ENCODE measurements around the gene KDM1B.

The KDM1B gene

DNA sequence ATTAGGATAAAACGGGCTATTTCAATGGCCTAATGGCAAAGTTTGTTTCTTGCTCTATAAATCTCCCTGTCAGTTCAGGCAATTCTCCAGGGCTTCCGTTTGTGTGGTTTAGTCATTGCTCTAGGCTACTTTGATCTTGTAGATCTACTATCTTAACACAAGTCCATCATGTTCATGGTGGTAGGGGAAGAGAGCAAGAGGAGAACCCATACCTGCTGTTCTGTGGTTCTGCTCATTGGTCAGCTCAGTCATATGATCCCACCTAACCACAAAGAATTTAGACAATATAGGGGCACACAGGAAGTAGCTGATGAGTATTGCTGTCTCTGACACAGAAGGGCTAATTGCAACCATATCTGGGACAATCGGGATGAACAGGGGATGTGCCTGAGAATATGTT is 114.0 kb downstream of the KDM1B start:
- H3K9me2 ChIP-seq (replicated peaks; ENCODE audit: low read depth, low read length), result no peaks in the 10 kb centered on the region
- H3K4me1 ChIP-seq (ENCODE audit: insufficient read depth, low read length, poor library complexity, severe bottlenecking), result peaks cover 26% of the 10 kb centered on the region
- no peaks in the 10 kb centered on the region for H3K36me3 ChIP-seq (ENCODE audit: insufficient read depth, low read length)
- H2AFZ ChIP-seq (ENCODE audit: low read length), result no peak overlapping the region
- H3K4me2 ChIP-seq (ENCODE audit: low read depth, low read length, poor library complexity, severe bottlenecking), result peak overlapping the region; percentile 54
- no peak overlapping the region for H3K9ac ChIP-seq (ENCODE audit: low read depth, low read length, poor library complexity, severe bottlenecking)
- H3K9me3 ChIP-seq (ENCODE audit: insufficient read depth, low read depth, low read length), result no peaks in the 10 kb centered on the region; the same call in 1 of the 2 replicates
- no peaks in the 10 kb centered on the region for H3F3A ChIP-seq (ENCODE audit: low read depth)
- peak overlapping the region; percentile 42 for H3K4me3 ChIP-seq (ENCODE audit: low read length, poor library complexity, severe bottlenecking)
- no peaks in the 10 kb centered on the region for H4K20me1 ChIP-seq (ENCODE audit: insufficient read depth, low read length, poor library complexity, severe bottlenecking)
- peaks cover 39% of the 10 kb centered on the region for H3K27me3 ChIP-seq (ENCODE audit: insufficient read depth, low read length, poor library complexity, severe bottlenecking)
- TF ChIP-seq, protein P1, sequence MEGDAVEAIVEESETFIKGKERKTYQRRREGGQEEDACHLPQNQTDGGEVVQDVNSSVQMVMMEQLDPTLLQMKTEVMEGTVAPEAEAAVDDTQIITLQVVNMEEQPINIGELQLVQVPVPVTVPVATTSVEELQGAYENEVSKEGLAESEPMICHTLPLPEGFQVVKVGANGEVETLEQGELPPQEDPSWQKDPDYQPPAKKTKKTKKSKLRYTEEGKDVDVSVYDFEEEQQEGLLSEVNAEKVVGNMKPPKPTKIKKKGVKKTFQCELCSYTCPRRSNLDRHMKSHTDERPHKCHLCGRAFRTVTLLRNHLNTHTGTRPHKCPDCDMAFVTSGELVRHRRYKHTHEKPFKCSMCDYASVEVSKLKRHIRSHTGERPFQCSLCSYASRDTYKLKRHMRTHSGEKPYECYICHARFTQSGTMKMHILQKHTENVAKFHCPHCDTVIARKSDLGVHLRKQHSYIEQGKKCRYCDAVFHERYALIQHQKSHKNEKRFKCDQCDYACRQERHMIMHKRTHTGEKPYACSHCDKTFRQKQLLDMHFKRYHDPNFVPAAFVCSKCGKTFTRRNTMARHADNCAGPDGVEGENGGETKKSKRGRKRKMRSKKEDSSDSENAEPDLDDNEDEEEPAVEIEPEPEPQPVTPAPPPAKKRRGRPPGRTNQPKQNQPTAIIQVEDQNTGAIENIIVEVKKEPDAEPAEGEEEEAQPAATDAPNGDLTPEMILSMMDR (conservative IDR thresholded peaks at IDR 0.05; ENCODE audit: low read length), result no peak
- TF ChIP-seq EZH2phosphoT487 (IDR thresholded peaks at IDR 0.05; ENCODE audit: borderline replicate concordance), result peak; percentile 55; the same call in 1 of the 2 replicates
- H3K79me2 ChIP-seq (ENCODE audit: insufficient read depth, low read length), result peaks cover 8% of the 10 kb centered on the region

DNA sequence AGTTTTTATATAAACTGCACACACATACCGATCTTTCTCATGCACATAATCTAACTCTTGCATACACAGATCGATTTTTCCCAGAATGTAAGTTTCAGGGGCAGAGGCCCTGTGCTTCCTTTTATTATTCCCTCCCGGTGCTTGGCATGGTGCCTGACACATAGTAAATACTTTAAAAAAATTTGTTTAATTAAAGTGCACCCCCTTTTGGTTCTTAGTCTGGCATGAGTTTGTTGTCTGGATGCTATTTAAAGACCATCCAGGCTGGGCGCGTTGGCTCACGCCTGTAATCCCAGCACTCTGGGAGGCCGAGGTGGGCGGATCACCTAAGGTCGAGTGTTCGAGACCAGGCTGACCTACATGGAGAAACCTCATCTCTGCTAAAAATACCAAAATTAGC is 114.5 kb downstream of the KDM1B start:
- no peaks in the 10 kb centered on the region for H3K36me3 ChIP-seq (ENCODE audit: insufficient read depth, low read length)
- H3K79me2 ChIP-seq (ENCODE audit: insufficient read depth, low read length), result peaks cover 5% of the 10 kb centered on the region; the same call in 1 of the 2 replicates
- no peak overlapping the region for H3K9ac ChIP-seq (ENCODE audit: low read depth, low read length, poor library complexity, severe bottlenecking)
- H3K4me2 ChIP-seq (ENCODE audit: low read depth, low read length, poor library complexity, severe bottlenecking), result peak overlapping the region; percentile 54
- no peaks in the 10 kb centered on the region for H3K9me2 ChIP-seq (replicated peaks; ENCODE audit: low read depth, low read length)
- H3K27me3 ChIP-seq (ENCODE audit: insufficient read depth, low read length, poor library complexity, severe bottlenecking), result peaks cover 39% of the 10 kb centered on the region
- H3K4me3 ChIP-seq (ENCODE audit: low read length, poor library complexity, severe bottlenecking), result peak overlapping the region; percentile 42
- TF ChIP-seq, protein P1 (conservative IDR thresholded peaks at IDR 0.05; ENCODE audit: low read length), result no peak
- no peak for TF ChIP-seq EZH2phosphoT487 (IDR thresholded peaks at IDR 0.05; ENCODE audit: borderline replicate concordance)
- H3K9me3 ChIP-seq (ENCODE audit: insufficient read depth, low read depth, low read length), result no peaks in the 10 kb centered on the region; the same call in 1 of the 2 replicates
- H4K20me1 ChIP-seq (ENCODE audit: insufficient read depth, low read length, poor library complexity, severe bottlenecking), result no peaks in the 10 kb centered on the region
- no peaks in the 10 kb centered on the region for H3F3A ChIP-seq (ENCODE audit: low read depth)
- H2AFZ ChIP-seq (ENCODE audit: low read length), result no peak overlapping the region
- H3K4me1 ChIP-seq (ENCODE audit: insufficient read depth, low read length, poor library complexity, severe bottlenecking), result peaks cover 26% of the 10 kb centered on the region

DNA sequence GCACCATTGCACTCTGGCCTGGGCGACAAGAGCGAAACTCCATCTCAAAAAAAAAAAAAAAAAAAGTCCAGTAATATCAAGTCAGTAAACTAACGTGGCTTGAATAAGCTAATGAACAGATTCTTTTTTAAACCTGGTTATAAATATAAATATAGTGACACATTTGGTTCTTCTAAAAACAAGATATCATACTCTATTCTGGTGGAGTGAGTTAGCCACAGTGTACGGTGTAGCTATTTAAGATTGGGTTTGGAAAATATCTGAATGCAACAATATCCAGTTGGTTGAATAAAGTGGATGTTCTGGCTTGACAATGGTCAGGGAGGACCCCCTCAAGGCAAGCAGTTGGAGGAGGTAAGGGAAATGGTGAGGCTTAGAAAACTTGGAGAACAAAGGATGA is 115.0 kb downstream of the KDM1B start:
- Histone ChIP-seq H3K27me3 (ENCODE audit: insufficient read depth, low read length, poor library complexity, severe bottlenecking) (peaks cover 38% of the 10 kb centered on the region), H3F3A (ENCODE audit: low read depth) (no peaks in the 10 kb centered on the region), H3K4me1 (ENCODE audit: insufficient read depth, low read length, poor library complexity, severe bottlenecking) (peaks cover 23% of the 10 kb centered on the region), H4K20me1 (ENCODE audit: insufficient read depth, low read length, poor library complexity, severe bottlenecking) (no peaks in the 10 kb centered on the region), H3K9me3 (ENCODE audit: insufficient read depth, low read depth, low read length) (no peaks in the 10 kb centered on the region; the same call in 1 of the 2 replicates), H3K79me2 (ENCODE audit: insufficient read depth, low read length) (peaks cover under 1% of the 10 kb centered on the region; the same call in 1 of the 2 replicates), H3K4me3 (ENCODE audit: low read length, poor library complexity, severe bottlenecking) (no peak overlapping the region), H3K9ac (ENCODE audit: low read depth, low read length, poor library complexity, severe bottlenecking) (no peak overlapping the region), H2AFZ (ENCODE audit: low read length) (no peak overlapping the region), H3K4me2 (ENCODE audit: low read depth, low read length, poor library complexity, severe bottlenecking) (no peak overlapping the region), H3K36me3 (ENCODE audit: insufficient read depth, low read length) (no peaks in the 10 kb centered on the region), H3K9me2 (replicated peaks; ENCODE audit: low read depth, low read length) (no peaks in the 10 kb centered on the region)
- TF ChIP-seq, protein P1 (conservative IDR thresholded peaks at IDR 0.05; ENCODE audit: low read length), result no peak
- TF ChIP-seq EZH2phosphoT487 (IDR thresholded peaks at IDR 0.05; ENCODE audit: borderline replicate concordance), result no peak
